HG03378 (cell line): ENCODE measurements around the gene DYNC2I2.

Source experiments
- ATAC-seq: cut with Tn5 transposase; IDR thresholded peaks from one replicate; pipeline ENCODE4 v1.9.1; 2021; ENCODE audit warnings: mild to moderate bottlenecking, moderate library complexity; ENCODE audit not compliant: unreplicated experiment

Gene DYNC2I2

GRCh38 chr9:128636556-128637530 is 19.8 kb downstream of the DYNC2I2 start:
- ATAC-seq, result no peak

- no peak for ATAC-seq
These were observed 20.6 kb downstream of the DYNC2I2 start for GRCh38 chr9:128636024-128636390.

- ATAC-seq, result no peak
These were observed 21.2 kb downstream of the DYNC2I2 start for GRCh38 chr9:128635266-128636023.

GRCh38 chr9:128634651-128635262 is 21.9 kb downstream of the DYNC2I2 start:
- no peak for ATAC-seq

- ATAC-seq, result no peak
These were observed 22.5 kb downstream of the DYNC2I2 start for GRCh38 chr9:128634111-128634510.

GRCh38 chr9:128633601-128634000 is 23.0 kb downstream of the DYNC2I2 start:
- ATAC-seq, result no peak

GRCh38 chr9:128633057-128633456 is 23.6 kb downstream of the DYNC2I2 start:
- no peak for ATAC-seq

GRCh38 chr9:128632486-128632885 is 24.2 kb downstream of the DYNC2I2 start:
- ATAC-seq, result no peak

GRCh38 chr9:128632066-128632465 is 24.6 kb downstream of the DYNC2I2 start:
- no peak for ATAC-seq

- no peak for ATAC-seq
These were observed 25.0 kb downstream of the DYNC2I2 start for GRCh38 chr9:128631636-128632035.

- ATAC-seq, result no peak
These were observed 26.6 kb downstream of the DYNC2I2 start for GRCh38 chr9:128629852-128630545.

- no peak for ATAC-seq
These were observed 27.5 kb downstream of the DYNC2I2 start for GRCh38 chr9:128629136-128629535.

- no peak for ATAC-seq
These were observed 28.1 kb downstream of the DYNC2I2 start for GRCh38 chr9:128628471-128629048.

GRCh38 chr9:128627906-128628305 is 28.7 kb downstream of the DYNC2I2 start:
- no peak for ATAC-seq

GRCh38 chr9:128627127-128627715 is 29.4 kb downstream of the DYNC2I2 start:
- no peak for ATAC-seq

GRCh38 chr9:128626181-128626580 is 30.5 kb downstream of the DYNC2I2 start:
- ATAC-seq, result no peak

GRCh38 chr9:128625391-128626146 is 31.1 kb downstream of the DYNC2I2 start:
- ATAC-seq, result no peak

GRCh38 chr9:128624566-128624965 is 32.1 kb downstream of the DYNC2I2 start:
- no peak for ATAC-seq

GRCh38 chr9:128621730-128622455 is 34.8 kb downstream of the DYNC2I2 start:
- ATAC-seq, result no peak
